H4 (cell line): ENCODE results near the gene COL4A1. TPM values are rescaled to one million over a fixed set of nuclear protein-coding genes. Genes with fewer than 3 reads are reported as not detected.

Source experiments
- DNase-seq: peaks from one replicate; pipeline ENCODE4 v3.0.0-alpha.2; 2015; ENCODE audit warnings: low spot score
- total RNA-seq: library from RNA; depleted of rRNA; stranded (reverse); fragments of >200 nt; shearing (Covaris generic); gene quantifications from 2 replicates; pipeline ENCODE4 v1.2.3, GENCODE V29; 2014

The COL4A1 gene
- total RNA-seq, 1 experiment from 2014 or later, result 56.1 TPM

DNA sequence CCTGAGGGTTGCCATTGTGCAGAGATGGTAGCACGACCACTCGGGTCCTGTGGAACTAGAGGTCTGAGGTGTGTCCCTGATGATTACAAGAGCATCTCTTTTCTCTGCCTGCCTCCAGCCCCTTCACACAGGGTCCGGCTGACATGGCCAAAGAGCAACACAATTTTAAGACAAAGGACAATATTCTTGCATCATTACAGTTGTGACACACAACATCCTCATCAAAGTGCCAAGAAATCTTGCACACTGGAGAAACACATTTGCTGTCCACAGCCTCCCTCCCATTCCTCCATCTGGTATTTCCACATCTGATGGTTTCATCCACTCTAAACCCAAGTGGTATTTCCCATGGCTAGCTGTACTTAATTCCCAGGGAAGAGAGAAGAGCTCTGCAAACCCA is 12.8 kb downstream of the COL4A1 start:
- DNase-seq, result no peak

DNA sequence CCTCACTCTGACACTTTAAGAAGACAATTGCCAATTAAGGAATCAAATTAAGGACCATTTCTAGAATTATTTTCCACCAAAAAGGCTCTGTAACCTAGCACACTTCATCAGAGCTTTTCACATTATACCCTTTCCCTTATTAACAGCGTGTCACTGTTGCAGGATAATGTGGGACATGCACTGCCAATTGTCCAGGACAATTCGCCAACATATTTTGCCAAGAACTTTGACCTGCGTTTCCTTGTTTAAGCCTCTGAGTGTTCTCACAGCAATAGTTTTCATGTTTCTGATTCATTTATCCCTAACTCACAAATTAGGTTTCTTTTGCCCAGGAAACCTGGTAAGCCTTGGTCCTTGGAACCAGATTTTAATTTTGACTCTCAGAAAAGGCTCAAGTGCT is 13.3 kb downstream of the COL4A1 start:
- DNase-seq, result no peak

DNA sequence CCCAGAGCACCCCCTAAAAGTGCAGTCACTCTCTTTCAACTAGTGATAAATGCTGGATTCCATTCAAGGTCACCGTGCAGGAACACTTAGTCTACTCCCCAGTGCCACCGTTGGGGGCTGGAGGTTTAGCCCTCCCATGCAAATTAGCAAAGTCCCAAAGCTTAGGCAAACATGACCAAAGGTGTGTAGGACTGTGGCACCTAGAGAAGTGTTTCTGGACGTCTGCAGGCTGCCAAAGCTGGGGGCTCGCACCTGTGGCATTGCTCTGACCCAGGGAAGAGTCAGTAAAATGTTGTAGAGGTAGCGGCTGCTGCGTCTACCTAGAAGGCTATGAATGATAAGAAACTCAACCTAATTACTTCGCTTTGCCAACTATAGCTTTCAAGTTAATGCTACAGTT is 13.9 kb downstream of the COL4A1 start:
- no peak for DNase-seq

DNA sequence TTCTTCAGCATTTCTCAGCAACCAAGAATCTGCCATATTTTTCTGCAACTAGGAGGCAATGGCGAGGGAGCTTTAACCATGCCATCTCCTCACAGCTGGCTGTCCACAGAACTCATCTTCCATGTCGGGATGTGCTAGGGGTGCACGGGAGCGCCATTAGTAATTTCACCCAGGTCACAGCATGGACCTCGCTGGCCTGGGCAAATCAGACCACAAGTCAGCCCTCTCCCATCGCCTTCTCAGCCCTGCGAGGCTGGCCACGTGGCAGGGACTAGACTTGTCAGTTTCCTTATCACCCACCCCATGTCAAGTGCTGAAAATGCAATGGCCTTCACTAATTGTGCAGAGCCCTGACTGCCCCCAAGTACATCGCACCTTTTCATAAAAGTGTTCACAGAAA is 15.7 kb downstream of the COL4A1 start:
- no peak for DNase-seq

DNA sequence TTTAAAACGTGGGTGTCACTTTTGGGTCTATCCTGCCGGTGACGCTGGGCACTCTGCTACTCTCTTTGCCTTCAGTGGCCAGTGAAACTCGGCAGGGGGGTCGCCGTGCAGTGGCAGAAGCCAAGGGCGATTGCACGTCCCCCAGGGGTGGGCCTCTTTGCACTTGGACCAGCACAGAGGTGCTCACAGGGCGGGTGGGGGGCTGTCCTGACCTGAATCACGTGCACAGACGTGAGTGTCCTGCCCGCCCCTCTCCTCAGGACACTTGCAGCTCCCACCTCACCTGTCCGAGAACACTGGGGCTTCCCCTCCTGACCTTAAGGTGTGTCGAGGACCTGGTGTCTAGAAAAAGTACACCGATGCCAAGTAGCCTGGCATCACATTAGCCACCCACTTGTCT is 16.1 kb downstream of the COL4A1 start:
- no peak for DNase-seq

DNA sequence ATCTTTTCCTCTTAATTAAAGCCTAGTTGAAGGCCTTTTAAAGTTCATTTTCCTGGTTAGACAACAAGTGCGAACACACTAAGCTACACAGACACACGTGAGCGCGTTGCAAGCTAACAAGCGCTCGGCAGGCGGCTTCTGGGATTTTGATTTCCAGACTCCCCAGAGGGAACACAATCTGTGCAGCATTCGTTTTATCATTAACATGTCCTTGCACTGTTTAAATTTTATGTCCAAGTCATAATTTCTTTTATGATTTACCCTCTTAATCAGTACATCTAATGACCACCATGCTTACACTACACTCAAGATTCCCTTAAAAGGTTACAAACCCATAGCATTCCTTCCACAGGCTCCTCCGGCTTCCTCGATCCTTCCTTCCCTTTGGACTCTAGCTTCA is 16.8 kb downstream of the COL4A1 start:
- no peak for DNase-seq

DNA sequence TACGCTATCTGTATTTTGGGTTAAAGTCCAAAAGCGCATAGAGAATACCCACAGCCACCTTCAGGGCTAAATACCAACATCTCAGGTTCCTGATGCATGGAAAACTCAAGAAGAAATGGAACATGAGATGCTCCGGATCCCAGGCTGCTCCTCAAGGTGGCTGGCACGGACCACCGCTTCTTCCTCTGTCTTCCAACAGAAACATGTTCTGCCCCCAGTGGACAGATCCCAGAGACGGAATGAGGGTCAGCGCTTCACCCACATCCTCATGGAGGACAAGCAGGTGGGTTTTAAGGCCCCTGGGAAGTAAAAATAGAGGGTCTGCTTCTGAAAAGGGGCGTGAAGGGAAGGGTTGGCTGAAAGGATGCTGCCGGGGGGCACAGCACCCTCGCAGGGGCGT is 17.3 kb downstream of the COL4A1 start:
- DNase-seq, result no peak

DNA sequence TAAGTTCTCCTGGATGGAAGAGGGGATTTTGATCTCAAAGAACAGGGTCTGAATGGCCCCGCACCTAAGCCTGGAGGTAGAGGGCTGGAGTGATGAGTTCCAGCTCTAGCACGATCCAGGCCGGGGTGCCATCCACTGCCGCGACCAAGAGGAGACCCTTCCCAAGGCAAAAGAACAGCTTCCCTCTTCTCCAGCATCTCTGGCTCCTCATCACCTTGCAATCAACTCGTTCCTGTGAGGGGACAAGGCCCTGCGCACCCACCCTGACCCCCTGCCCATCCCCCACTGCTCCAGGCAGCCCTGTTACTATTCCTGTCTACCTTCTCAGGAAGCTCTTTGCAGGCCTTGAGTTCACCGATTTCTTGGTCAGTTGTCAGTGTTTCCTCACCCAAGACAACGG is 17.8 kb downstream of the COL4A1 start:
- no peak for DNase-seq

DNA sequence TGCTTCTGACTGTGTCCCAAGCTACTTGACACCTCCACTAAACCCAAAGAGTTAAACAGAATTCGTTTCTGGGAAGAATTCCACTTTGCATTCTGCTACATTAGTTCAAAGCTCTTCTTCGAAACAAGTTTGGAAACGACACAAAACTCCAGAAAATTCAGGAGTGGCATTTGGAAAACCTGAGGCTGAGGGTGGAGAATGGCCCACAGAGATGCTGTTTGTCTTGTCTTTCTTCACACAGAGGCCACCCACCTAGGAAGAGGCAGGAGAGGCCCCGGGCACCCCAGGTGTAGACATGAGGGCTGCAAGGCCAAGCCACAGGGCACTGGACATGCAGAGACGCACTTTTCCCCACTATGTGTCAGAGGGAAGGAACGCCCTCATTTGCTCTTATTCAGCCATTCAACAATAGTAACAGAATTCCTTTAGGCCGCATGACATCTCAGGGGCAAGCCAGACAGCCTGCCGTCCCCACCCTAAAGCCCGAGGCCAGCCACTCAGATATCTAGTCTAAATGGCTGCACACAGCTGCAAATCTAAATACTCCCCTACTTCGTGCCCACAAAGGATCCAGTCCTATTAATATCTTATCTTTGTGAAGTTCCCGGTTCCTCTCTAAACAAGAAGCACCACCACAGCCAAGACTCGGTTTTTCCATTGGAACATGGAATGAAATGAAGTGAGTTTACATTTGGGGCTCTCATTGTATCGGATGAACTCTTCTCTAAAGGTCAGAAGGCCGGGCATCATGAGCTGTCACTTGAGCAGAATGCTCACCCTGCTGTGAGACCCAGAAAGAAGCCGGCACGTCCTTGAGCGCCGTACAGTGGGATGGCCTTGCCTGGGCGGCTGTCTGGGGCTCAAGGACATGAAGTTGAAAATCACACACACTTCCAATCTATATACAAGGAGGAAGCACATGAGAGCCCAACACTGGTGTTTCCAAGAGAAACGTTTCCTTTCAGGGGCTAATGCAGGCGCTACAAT is 19.8 kb downstream of the COL4A1 start:
- no peak for DNase-seq

DNA sequence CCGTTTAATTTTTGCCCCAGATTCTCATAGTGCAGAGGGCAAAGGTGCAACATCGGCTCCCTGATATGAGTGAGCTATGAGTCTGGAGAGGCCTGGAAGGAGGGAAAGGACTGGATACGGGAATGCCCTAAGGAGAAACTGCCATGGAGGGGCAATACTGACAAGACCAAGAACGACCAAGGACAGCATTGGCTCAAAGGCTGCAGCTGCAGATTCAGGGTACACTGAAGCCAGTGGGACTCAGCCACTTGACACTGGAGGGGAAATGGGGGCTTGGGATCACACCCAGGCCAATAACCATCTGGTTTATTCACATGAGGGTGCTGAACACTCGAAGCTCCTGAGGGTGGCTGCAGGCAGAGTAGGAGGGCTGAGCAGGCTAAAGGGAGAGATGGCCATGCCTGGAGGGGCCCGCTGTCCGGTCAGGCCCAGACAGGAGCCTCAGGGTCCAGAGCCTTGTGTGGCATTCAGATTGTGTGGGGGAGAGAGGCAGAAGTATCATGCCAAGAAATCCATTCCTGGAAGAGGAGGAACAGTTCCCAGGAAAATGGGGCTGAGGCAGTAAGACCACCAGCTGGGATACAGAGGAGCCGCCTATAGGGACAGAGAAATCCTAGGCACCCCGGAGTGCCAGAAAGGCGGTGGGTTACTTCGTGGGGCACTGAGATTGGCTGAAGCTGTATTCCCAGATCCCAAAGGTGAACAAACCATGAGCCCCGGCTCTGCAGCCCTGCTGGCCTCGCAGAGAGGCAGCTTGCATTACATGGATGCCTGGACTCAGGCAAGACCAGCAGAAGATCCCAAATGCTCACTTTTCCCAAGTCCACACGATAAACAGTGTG is 20.7 kb downstream of the COL4A1 start:
- no peak for DNase-seq

DNA sequence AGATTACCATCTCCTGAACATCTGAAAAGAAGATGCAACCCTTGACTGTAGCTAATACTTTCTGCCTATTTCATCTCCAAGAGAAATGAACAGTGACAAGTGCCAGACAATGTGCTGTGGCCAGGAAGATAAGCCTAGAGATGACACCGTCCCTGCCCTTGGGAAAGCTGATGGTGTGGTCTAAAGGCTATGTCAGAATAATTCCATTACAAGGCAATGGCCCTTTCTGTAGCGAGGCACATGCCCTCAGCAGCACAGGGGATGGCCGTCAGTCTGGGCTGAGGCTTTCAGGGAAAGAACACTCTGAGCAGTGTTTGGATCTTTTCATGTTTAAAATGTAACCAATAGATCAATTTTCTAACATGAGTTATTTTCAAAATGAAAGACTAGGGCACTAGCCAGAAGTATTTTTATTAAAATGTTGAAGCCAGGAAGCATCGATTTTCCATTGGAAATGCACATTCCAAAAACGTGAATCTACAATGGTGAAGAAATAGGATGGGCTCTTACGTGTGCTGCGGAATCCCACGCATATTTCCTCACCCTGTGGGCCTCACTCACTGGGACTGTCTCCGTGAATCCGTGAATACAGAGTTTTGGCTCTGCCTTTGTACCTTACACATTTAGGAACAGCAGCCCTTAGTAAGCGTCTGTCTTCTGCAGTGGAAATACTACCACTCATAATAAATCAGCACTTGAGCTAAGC is 22.0 kb downstream of the COL4A1 start:
- no peak for DNase-seq

DNA sequence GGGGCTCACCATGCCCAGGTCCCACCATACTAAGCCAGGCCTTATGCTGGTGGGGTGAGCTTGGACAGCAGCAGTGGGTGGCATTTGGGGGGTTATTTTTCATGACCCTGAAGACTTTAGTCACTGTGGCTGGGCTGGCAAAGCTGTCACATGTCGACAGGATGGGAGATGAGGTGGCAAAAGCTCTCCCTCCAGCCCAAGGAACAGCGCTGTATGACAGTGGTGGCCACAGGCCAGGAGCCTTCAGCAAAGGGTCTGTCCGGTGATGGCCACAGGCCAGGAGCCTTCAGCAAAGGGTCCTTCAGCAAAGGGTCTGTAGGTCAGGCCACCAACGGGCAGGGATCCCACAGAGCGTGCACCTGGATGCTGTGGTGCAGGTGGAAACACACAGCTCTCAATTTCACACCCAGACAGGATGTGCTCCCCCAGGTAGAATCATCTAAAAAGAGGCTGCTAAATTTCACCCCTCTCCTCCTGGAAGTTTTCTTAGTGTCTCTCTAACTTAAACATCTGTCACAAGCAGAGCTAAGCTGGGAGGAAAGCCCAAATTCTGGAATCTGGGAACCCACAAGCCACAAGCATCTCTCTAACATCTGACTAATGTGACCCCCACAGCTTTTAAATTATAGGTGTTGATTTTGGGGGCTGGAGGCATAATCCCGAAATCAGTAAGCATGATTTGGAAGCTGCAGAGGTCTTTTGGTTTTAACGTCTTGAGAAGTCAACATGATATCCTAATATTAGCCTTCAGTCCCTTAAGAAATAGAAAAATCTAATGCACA is 23.0 kb downstream of the COL4A1 start:
- DNase-seq, result no peak

DNA sequence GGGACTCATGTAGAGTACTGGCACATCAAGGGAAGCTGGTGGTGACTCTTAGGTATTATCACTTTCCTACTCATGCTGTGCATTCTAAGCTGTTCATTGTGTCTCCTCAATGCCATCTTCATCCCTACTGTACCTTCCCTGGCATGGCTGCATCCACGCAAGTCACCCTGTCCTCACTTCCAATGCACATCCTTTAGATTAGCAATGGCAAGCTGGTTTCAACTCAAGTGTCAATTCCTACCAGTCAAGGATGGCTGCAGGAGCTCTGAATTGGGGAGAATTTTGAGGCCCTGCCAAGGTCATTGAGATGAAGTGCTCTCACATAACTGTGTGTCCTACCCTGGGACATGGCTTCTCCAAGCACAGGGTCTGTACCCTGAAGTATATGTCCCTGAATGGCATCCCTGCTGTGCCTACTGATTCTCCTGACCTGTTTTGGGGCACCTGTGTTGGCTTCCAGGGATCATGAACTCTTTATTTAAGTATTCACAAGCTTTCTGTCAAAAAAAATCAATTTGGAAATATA is 24.6 kb downstream of the COL4A1 start:
- DNase-seq, result no peak

DNA sequence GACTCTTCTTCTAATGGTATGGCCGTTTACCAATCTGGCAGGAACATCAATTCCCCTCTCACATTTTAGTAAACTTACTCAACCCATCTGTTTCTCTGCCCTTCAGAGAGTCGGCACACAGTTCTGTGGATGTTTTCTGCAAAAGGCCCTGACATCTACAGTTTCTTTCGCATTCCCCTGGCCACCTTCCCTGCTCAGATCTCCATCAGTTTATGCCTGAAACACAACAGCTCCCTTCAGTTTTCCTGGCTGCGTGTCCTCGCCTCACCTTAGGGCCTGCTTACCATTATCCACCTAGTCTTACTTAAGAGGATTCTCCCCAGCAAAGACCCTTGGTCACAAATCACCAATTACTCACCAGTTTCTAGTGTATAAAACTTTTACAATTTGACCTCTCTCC is 25.2 kb downstream of the COL4A1 start:
- DNase-seq, result no peak

DNA sequence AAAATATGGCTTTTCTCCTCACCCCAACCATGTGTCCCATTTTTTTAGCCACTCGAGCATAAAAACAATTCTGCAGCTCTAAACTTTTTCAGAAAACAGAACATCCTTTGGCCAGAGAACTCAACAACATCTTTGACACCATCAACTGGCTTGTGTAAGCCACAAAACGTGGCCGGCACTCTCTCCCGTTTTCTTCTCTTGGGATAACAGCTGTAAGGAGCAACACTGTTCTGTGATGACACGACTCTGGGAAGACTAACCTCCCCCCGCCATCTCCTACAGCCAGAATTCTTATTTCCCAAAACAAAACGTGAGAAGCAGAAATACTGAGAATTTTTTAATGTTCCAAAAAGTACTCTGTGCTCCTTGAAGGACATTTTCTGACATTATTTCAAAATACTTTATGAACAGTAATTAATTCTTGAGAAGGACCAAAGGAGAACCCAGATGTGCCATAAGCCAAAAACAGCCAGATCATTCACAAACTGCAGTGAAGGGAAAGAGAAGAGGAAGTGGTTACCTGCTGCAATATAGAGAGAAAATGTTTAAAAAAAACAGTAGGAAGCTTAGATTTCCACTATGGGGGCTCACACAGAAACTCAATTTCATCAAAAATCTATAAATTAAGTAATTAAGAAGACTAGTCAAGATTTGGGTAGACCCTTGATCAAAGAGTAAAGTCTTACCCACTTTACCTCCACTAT is 25.8 kb downstream of the COL4A1 start:
- no peak for DNase-seq

DNA sequence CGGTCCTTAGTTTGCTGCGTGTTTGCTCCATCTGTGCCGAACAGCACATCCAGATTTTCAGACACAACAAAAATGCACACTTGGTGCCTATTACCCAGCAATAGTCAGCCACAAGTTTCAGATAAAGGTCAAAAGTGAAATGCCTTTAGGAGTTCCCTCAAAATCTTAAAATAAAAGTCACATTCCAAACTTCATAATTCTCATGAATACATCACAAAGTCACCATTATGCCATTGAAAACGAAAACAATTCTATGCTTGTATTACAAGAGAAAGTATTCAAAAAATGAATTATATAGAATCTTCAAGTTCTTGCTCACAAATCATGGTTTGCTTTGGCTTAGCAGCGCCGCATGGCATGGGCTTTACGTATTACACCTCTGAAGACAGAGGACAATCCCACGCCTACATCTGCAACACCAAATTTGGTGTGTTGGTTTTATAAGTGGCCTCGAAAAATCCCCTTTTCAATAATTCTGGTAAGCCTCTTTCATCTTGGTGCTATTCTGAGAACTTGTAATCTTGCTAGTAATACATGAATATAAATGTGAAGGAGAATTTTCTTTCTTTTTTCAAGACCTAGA is 26.6 kb downstream of the COL4A1 start:
- no peak for DNase-seq

DNA sequence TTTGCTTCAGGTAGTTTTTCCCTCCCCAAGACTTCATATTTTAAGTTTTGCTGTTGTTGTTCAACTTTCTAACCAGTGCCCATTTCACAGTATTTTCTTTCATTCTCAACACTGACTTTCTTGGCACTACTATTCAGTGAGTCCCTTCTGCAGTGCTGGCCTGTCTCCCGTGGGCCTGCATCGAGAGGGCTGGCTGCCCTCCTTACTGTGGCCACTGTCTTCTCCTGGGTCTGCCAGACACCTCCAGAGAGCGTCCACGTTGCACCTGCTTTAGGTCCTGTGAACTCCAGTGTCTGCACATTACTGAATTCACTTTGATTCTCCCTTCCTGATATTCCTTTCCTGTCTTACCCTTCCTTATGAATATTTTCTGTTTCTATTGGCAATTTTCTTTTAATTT is 27.3 kb downstream of the COL4A1 start:
- no peak for DNase-seq

DNA sequence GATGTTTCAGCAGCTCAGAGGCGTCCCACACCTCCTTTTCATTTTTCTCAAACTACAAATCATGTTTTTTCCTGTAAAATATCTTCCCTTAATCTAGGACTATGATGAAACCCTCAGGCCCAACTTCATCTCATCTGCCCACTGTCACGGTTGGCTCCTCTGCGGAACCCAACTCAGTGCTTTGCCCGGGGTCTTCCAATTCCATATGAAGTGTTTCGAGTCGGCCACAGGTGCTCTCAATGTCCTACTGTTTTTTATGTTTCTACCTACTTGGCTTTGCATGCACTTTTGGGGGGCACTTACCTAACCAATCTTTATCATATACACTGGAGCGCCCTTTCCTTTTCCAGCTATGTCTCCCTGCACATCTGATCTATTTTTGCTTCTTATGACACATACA is 28.1 kb downstream of the COL4A1 start:
- no peak for DNase-seq

DNA sequence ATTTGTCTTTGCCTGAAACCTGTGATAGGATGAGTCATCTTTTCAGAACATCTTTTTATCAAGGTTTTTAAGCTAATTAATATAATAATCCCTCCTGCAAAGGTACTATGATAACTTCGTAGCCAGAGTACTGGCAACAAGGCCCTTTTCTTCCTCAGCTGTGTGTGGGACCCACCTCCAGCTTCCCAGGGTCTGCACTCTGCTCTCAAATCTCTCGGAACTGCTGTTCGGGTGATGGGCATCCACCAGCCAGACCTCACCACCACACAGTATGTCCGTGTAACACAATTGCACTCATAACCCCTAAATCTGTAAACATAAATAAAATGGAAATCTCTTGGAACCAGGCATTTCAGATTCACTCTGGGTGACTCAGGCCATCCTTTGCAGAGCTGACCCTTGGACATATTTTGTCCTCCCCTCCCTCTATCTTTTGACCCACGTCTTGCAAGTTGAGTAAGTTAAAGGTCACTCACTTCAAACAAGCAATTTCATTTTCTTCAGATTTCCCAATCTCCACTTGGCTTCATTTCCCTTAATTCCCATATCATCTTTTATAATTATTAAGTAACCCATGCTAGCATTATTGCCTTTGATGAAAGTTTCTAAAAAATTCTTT is 29.5 kb downstream of the COL4A1 start:
- DNase-seq, result no peak

DNA sequence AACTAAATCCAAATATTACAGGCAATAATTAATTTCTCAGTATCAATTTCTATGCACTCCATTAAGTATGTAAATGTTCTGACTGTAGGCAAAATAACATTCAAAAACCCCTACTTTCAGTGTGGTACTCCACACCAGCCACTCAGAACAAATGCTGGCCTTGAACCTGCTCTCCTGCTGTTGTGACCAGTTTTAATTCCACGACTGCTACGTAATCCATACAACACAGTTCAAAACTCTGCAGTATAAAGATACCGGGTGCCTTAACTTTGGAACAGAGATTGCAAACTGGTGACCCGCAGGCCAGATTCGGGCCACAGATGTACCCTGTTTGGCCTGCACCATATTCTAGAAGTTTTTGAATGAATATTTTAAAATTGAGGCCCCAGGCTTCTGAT is 30.4 kb downstream of the COL4A1 start:
- DNase-seq, result no peak
